HG03571 (cell line): ENCODE results near the gene SEC14L1.

ENCODE experiments used
- ATAC-seq: cut with Tn5 transposase; IDR thresholded peaks from one replicate; pipeline ENCODE4 v1.9.1; 2021; ENCODE audit not compliant: unreplicated experiment

SEC14L1 gene

DNA sequence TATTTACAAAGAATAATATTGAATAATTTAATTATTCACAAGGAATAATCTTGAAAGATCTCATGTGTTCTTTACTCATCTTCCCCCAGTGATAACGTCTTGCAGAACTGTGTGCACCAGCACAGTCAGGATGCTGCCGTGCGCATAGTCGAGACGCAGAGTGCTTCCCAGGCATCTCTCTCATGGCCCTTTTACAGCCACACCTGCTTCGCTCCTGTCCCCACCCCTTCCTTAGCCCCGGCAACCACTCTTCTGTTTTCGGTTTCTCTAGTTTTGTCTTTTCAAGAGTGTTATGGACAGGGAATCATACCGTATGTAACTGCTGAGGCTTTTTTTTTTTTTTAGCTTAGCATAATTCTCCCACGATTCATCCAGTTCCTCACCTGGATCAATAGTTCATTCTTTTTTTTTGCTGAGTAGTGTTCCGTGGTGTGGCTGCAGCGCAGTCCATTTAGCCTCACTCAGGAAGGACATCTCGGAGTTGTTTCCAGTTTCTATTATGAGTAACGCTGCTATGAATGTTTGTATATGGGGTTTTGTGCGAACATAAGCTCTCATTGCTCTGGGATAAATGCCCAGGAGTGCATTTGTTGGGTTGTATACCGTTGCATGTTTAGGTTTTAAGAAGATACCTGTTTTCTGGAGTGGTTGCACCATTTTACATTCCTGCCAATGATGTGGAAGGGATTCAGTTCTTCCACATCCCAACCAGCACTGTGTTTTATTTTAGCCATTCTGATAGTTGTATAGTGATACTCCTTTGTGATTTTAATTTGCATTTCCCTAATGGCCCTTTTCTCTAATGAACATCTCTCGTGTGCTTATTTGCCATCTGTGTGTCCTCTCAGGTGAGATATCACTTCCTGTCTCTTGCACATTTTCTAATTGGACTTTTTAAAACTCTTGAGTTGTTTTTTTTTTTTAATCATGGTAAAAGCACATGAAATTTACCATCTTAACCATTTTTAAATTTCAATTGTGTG is 47.6 kb downstream of the SEC14L1 start:
- no peak for ATAC-seq

DNA sequence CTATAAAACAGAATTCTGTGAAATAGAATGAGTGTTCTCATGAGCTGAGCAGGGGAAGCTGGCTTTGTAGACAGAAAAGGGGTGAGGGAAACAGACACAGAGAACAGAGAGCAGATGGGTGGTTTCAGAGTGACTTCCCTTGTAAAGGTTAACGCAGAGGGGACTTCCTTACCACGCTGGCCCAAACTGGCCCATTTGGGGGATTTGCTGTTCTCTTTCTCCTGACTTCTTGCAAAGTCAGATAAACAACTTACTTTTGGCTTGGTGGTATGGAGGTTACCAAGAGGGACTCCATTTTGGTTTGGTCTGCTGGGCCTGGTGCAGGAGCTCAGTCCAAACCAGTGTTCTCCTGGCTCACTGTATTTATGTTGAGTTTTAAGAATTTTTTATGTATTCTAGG is 48.4 kb downstream of the SEC14L1 start:
- peak; percentile 74 for ATAC-seq

DNA sequence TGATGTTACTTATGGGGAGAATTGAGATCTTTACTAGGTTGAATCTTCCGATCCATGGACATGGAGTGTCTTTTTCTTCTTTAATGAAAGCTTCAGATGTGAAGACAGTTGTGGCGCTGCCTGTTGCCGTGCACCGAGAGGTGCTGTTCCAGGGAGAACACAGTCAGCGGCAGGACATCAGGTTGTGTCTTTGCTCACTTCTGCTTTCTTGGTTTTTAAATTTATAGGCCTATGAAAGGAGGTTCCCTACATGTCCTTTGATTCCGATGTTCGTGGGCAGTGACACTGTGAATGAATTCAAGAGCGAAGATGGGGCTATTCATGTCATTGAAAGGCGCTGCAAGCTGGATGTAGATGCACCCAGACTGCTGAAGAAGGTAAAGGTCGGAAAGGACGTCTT is 49.8 kb downstream of the SEC14L1 start:
- no peak for ATAC-seq

DNA sequence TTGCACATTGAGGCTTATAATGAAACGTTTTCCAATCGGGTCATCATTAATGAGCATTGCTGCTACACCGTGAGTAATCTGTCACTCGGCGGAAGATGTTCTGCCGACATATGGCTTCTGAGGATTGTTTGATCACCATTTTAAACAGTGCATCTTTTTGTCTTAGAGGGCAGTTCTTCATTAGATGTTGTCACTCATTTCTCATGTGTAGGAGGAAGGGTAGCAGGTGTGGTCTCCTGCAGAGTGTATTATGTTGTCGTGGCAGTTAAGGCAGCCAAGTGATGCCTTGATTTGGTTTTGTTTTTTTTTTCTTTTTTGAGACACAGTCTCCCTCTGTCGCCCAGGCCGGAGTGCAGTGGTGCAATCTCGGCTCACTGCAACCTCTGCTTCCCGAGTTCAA is 50.5 kb downstream of the SEC14L1 start:
- no peak for ATAC-seq

DNA sequence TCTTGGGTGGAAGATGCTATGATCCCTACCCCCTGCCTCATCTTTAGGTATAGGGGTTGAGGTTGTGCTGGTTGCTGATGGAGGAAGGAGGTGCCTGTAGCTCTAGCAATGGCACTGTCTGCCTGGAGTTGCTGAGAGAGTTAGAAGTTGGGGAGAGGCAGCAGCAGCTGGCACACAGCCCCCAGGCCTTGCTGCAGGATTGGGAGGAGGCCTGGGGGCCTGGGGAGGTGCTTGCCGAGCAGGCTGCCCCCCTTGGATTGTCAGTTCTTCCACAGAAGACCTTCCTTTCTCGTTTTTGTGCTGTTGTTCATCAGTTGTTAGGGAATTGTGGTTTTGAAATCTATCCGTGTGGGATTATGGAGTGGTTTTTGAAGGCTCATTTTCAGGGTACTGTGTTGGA is 52.9 kb downstream of the SEC14L1 start:
- ATAC-seq = no peak

DNA sequence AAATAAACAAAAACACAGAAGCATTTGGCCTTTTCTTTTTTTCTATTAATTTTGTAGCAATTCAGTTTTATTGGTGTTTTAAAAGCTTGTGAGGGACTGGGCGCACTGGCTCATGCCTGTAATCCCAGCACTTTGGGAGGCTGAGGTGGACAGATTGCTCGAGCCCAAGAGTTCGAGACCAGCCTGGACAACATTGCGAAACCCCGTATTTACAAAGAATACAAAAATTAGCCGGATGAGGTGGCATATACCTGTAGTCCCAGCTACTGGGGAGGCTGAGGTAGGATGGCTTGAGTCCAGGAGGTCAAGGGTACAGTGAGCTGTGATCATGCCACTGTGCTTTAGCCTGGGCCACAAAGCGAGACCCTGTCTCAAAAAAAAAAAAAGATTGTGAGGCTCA is 53.4 kb downstream of the SEC14L1 start:
- ATAC-seq = no peak

DNA sequence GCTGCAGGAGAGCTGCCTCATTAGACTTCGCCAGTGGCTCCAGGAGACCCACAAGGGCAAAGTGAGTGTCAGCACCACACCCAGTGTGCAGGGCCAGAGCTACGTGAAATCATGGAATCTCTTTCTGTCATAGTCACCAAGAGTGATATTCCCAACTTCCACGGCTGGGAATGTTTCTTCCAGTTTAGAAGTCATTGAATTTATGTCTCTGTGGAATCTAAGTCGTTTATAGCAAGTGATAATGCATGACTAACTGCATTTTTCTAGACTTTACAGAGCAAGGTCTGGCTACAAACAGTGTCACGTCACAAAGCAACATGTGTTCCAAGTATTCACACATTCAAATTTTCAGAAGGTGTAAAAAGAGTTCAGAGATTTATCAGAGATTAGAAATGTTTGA is 55.5 kb downstream of the SEC14L1 start:
- ATAC-seq = no peak

DNA sequence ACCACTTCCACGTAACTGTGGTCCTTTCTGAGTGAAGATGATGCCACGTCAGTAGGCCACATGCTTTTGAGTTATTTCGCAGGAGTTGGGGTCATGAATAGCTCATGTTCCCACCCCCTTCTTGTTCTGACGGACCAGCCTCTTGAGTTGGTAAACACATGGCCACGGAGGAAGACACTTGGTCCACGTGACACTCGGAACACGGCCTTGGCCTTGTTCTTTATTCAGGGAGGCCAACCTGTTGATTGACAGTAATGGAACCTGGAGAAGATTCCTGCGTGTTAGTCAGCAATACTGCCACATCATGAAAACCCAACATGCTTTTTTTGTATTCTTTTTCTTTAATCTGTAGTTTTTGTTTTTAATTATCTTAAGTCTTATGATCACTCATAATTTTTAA is 56.3 kb downstream of the SEC14L1 start:
- no peak for ATAC-seq

DNA sequence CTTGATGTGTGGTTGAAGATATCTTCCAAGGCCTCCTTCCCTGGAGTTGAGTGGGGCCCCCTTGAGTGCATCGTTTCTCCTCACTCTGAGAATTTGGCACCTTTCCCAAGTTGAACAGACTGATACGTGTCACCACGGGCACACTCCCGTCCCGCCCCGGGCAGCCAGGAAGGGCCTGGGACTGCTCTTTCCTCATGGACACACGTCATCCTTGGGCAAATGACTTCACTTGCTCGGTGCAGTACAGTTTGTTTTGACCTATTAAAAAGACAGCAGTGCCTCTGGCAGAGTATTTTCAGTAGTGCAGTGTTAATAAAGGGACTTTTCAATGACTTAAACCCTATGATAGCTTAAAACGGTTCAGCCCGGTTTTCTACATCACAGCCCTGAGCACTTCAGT is 59.9 kb downstream of the SEC14L1 start:
- ATAC-seq = no peak

DNA sequence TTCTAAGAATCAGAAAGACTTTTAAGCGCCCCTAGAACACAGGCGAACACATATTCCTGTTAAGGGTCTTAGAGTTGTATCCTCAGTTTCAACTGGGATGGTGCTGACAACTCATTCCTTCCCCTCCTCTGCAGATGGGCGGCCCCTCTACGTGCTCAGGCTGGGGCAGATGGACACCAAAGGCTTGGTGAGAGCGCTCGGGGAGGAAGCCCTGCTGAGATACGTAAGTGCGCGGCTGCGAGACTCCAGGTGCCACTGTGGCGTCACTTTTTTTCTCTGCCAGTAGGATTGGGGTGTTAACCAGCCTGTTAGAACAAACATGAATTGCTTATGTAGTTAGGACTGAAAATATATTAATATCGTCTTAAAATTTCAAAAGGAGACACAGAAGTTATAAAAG is 62.7 kb downstream of the SEC14L1 start:
- no peak for ATAC-seq

DNA sequence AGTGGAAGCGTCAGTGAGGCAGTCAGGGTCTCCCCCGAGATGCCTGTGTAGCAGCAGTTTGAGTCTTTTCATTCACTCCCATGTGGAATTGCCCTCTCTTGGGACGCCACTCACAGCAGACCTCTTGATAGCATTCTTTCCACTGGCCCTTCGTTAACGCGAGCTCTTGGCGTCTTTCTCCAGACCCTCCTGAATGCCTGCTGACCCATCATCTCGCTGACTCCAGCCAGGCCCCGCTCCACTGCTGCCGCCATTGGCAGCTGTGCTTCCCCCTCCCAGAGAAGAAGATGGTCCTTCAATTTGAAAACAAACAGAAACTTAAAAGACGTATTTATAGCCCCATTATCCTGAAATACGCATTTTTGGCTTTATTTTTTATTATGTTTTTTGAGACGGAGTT is 63.1 kb downstream of the SEC14L1 start:
- no peak for ATAC-seq

DNA sequence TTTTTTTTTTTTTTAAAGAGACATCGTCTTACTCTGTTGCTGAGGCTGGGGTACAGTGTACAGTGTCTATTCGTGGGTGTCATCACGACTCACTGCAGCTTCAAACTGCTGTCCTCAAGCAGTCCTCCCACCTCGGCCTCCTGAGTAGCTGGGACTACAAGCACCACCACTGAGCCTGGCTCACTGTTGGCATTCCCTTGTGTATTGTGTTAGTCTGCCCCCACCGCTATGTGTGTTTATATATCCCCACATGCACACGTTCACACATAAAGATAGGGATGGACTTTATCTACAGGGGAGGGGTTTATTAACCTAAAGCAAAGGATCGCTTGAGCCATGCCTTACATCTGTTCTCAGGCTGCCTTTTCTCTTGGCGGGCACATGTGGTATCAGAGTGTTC is 63.8 kb downstream of the SEC14L1 start:
- ATAC-seq = no peak

DNA sequence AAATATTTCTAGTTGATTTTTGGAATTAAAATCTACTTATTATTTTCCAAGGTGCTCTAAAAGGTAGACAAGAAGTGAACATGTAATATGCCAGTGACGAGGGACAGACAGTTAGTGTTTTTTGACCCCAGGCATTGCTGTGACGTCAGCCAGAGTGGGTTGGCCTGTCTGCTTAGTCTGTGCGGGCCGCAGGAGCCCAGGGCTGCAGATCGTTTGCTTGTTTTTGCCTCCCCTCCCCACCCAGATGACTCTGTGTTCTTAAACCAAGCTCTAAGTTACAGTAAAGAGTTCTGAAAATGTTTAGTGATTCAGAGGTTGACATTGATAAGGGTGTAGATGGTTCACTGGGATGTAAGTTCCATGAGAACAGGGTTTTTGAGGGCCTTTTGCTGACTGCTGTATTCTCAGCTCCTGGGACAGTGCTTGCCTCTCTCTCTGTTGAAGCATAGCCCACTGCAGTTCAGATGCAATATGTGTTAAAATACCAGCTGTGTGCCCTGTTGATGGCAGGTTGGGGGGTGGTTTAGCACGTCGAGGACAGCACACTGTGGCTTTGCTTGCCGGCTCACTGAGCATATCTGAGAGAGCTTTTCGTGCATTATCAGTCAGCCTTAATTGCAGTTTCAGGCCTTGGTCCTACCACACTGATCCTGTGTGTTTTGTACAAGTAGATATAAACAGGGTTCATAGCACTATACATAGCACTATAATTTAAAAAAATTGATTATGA is 64.8 kb downstream of the SEC14L1 start:
- peak; percentile 66 for ATAC-seq

DNA sequence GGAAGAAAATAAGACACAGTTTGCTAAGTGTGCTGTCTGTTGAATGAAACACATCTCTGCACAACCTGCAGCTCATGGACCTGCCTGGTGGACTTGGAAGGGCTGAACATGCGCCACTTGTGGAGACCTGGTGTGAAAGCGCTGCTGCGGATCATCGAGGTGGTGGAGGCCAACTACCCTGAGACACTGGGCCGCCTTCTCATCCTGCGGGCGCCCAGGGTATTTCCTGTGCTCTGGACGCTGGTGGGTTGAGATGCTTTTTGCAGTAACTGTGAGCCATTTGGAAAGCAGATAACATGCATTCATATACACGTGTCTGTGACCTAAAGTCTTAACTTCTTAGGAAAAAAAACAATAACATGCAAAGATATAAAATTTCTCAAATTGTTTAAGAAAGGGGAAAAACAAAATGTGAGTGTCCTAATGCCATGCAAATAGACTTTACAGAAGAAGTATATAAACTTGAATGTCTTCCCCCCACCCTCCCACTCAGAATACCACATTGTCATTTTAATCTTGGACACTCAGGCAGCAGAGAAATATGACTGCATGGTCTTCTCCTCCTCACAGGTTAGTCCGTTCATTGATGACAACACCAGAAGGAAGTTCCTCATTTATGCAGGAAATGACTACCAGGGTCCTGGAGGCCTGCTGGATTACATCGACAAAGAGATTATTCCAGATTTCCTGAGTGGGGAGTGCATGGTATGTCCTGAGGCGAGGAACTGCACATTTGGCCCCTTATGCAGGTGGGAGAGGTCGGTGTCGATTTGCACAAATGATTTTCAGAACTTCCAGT is 65.6 kb downstream of the SEC14L1 start:
- ATAC-seq = no peak

DNA sequence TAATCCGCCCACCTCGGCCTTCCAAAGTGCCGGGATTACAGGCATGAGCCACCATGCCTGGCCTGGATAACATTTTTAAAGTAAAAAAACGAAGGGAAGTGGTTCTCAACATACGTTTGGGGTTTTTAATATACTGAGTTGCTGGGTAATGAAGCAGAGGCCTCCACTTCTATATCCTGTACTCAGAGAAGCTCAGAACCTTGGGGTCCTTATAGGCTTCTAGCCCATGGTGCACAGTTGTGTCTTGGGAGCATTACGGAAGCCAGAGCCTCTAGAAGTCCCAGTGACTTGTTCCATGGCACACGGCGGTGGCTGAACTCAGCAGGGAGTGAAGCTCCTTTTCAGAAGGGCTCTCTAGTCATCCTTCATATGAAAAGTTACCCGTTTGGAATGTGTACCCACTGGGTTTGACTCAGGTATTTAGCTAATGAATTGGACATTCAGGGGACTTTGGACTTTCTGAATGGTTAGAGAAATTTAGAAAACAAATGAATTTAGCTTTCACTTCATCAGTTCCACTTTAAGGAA is 67.0 kb downstream of the SEC14L1 start:
- no peak for ATAC-seq

DNA sequence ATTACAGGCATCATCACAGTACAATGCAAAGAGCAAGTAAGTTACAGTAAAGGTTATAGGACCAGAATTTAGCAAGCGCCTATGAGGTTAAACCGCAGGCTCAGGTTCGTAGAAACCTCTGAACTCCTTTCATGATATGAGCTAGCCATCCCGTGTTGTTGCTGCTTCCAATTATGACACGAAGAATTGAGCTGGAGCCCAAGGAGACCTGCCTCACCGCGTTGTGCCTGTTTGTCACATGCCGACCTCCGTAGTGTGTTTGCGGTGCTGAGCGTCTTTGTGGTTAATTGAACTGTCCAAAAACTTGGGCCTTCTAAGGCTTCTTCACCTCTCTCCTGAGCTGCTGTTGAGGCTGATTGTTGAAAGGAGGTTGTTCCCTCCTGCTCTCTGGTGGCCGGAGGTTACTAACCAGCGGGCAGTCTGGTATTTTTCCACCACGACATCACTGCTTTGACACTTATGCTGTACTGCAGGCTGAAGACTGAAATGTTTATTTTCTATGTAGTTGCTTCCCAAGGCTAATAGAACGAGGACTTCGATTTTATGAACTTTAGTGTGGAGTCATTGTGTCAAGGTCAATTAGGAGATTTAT is 67.5 kb downstream of the SEC14L1 start:
- no peak for ATAC-seq

DNA sequence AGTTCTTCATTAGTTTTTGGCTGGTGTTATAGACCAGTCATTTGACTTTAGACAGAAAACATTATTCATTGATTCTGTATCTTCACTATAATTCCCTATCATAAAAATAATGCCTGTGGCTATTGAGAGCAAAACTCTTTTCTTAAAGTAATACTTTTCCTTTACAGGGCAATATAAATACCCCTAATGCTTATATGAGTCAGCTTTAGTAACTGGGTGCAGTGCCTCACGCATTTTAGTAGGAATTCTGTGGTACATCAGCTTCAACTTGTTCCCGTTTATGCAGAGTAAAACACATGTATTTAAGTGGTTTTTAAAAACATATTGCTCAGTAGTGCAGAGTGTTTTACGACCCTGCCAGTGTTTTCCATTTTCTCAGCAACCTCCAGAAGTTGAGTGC is 68.1 kb downstream of the SEC14L1 start:
- ATAC-seq = no peak

DNA sequence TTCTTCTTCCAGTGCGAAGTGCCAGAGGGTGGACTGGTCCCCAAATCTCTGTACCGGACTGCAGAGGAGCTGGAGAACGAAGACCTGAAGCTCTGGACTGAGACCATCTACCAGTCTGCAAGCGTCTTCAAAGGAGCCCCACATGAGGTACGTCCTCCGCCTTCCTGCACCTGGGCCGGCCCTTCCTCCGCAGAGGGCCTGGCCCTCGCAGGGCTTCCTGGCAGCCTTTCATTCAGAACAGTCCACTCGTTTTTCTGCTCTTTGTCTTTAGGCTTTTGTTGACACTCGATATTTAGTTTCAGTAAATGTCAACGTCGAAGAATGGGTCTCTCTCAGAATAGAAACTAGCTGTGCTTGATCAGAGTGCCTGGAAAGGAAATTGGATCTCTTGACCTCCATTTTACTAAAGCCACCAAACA is 68.6 kb downstream of the SEC14L1 start:
- no peak for ATAC-seq

DNA sequence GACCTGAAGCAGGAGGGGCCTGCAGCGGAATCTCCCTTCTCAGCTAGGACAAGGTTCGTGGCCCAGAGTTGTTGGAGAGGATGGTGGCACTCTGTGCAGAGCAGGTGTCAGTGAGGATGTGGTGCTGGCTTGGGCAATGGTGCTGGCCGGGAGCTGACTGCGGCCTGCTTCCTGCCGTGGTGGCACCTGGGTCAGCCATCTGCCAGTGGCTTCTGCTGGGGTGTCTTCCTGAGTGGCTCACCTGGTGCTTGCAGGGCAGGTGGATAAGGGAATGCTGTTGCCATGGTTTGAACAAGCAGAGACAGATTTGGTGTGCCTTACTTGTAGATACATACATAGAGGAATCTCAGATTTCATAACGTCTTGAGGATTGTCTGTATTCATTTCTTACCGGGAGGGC is 69.6 kb downstream of the SEC14L1 start:
- no peak for ATAC-seq

DNA sequence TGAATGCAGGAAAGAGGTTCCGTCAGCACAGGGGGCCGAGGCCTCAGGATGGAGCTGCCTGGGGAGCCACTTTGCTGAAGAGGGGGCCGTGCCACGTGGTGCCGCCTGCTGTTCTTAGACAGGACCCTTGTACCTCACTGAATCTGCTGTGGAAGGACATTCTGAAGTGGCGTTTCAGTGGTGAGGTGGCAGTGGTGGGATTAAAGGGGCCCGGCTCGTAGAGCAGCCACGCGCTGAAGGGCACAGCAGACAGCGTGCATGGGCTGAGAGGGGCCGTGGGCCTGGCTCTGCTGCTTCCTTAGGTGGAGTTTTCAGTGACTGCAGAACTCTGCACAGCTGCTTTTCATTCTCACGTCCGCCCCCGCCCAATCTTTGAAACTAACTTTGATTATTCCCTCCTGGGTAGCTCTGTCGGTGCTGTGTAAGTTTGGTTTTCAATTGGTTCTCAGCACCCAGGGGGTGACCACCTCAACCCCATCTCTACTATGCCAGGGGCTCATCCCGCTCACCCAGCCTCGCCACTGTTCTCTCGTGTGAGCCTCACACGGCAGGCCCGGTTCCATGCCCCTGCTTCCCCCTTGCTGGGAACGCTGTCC is 70.3 kb downstream of the SEC14L1 start:
- no peak for ATAC-seq
